Esophagus muscularis mucosa (tissue), 3 donors: ENCODE results near the gene MYRIP.

Experiments used
- CTCF ChIP-seq, 3 experiments: fragments of 200-600 bp in 2 of 3; fragments of 450-650 bp in 1 of 3; sonication (generic) in 2 of 3; IDR thresholded peaks; one replicate each; pipeline ENCODE4 v1.5.1; 2017 to 2019; ENCODE audit warnings: antibody characterized with exemption in 3 of 3, mild to moderate bottlenecking in 2 of 3, moderate library complexity in 1 of 3
- POLR2A ChIP-seq: fragments of 450-650 bp; IDR thresholded peaks from one replicate; pipeline ENCODE4 v1.6.1; 2017; ENCODE audit warnings: antibody characterized with exemption, moderate library complexity, mild to moderate bottlenecking, low read depth

GRCh38 chr3:40019376-40019775 is 210.0 kb downstream of the MYRIP start:
- no peak for TF ChIP-seq POLR2A
- TF ChIP-seq CTCF (IDR thresholded peaks at IDR 0.05), result no peak
